ENCODE results near the gene KLHL12. TPM values are rescaled to one million over a fixed set of nuclear protein-coding genes. Genes with fewer than 3 reads are reported as not detected.

Gene KLHL12
- total RNA-seq, 2 experiments from 2014 or later, result 32.1 to 39.1 TPM

DNA sequence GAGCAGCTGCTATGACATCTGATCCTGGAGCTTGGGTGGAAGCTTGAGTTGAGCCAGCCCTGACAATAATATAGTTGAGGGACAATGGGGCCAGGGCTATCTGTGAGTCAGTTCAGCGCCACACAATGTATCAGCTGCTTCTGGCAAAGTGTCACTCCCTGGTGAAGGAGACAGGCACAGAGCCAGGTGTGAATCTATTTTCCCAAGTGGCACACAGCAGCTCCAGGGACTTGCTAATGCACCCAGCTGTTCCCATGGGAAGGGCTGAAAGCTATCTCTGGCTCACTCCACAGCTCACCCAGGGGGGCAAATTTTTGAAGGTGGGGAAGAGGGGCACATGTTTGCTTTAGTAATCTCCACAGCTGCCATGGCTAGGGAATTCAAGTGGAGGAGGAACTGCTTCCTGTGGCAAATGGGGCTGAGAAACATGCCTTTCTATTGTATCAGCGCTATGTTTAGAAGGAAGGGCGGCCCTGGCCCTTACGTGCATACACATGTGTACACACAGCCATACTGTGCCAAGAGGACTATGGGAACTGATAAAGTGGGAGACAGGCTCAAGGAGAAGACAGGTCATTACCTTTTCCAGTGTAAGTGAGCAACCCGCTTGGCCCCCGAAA lies 37.9 kb upstream of the KLHL12 start:
- Mint-ChIP-seq H3K27me3 (no peaks in the 10 kb centered on the region), H3K27ac (no peak overlapping the region), H3K9me3 (ENCODE audit: low read depth) (no peaks in the 10 kb centered on the region), H3K36me3 (ENCODE audit: low read depth) (peaks cover 2% of the 10 kb centered on the region), H3K4me3 (no peak overlapping the region), H3K4me1 (peaks cover 27% of the 10 kb centered on the region)
- ChIA-PET POLR2A (interaction anchor here (0.5 kb wide), 1 partner anchor 49 kb away, joined by 3 read pairs; no protein-coding TSS in a partner anchor), CTCF (interaction anchor here (0.6 to 3.0 kb wide), 4 partner anchors 12 to 546 kb away, joined by 3 to 11 read pairs (median 3); no protein-coding TSS in a partner anchor)
- ATAC-seq (no peak), DNase-seq (no peak)
- intact Hi-C loops (cut with DNase I, micrococcal nuclease), result loop anchor here in 1 of 2 experiments (10.0 kb wide), 1 partner anchor 800 kb away; the partner anchor contains the start of gene PTPN7

DNA sequence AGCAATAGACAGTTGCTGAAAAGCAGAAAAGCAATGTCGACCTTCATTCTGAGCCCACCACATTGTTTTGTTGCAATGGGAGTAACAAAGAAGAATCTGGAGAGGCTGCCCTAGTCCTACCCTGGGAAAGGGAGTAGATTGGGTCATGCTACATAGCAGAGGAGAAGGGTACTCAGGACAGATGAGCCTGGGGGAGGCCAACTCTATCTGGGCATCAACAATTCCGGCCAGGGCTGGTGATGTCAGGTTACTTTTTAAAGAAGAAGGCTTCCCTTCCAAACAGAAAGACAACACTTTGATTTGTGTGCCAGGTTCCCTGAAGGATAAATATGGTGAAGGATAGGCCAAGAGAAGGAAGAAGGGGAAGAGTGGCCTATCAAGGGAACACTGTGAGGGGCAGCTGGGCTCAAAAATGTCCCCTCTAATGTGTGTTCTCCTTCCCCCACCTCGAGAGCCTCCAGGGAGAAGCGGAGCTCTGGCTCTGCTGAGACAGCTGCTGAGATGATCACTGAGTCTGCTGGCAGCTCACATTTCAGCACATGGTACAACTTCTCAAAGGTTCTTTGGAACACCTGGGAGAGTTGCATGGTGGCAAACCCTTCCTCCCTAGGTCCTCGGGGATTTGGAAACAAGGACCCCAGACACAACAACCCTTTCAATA lies 34.3 kb upstream of the KLHL12 start:
- ChIA-PET POLR2A (no interaction called here), CTCF (no interaction called here)
- Mint-ChIP-seq H3K4me3 (no peak overlapping the region), H3K27ac (peak overlapping the region; percentile 8), H3K9me3 (ENCODE audit: low read depth) (no peaks in the 10 kb centered on the region), H3K36me3 (ENCODE audit: low read depth) (peaks cover 3% of the 10 kb centered on the region), H3K4me1 (peaks cover 27% of the 10 kb centered on the region), H3K27me3 (no peaks in the 10 kb centered on the region)
- ATAC-seq (no peak), DNase-seq (no peak)
- intact Hi-C loops (cut with DNase I, micrococcal nuclease), result loop anchor here in 1 of 2 experiments (10.0 kb wide), 1 partner anchor 797 kb away; the partner anchor contains the start of gene PTPN7

DNA sequence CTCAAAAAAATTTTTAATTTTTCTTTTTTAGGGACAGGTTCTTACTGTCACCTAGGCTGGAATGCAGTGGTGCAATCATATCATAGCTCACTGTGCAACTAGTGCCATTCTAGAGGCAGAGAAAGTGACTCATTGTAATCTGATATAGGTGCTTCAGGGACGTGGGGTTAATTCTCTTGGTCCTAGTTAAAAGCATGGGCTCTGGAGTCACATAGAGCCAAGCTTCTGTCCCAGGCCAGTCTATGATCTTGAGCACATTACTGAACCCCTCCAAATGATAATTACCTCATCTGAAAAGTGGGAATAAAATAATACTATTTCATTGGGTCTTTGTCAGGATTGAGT lies 32.2 kb upstream of the KLHL12 start:
- H3K9me3 Mint-ChIP-seq (ENCODE audit: low read depth), result no peaks in the 10 kb centered on the region
- POLR2A ChIA-PET, result interaction anchor here (0.6 kb wide), 2 partner anchors 36 to 61 kb away, joined by 3 to 4 read pairs; no protein-coding TSS in a partner anchor
- CTCF ChIA-PET, result interaction anchor here (0.9 to 1.2 kb wide), 3 partner anchors 9 to 41 kb away, joined by 3 to 4 read pairs (median 4); no protein-coding TSS in a partner anchor
- ATAC-seq (no peak), DNase-seq (no peak)
- H3K4me1 Mint-ChIP-seq, result peaks cover 34% of the 10 kb centered on the region
- H3K4me3 Mint-ChIP-seq, result no peak overlapping the region
- no peaks in the 10 kb centered on the region for H3K27me3 Mint-ChIP-seq
- no peak overlapping the region for H3K27ac Mint-ChIP-seq
- intact Hi-C loops (cut with DNase I, micrococcal nuclease), result loop anchor here (2.0 to 5.0 kb wide), 4 partner anchors 68 to 610 kb away; partner anchors contain the start of genes PPFIA4 (in 1 of the 2), PPP1R12B (in 1 of the 2) and RABIF (in 1 of the 2)
- H3K36me3 Mint-ChIP-seq (ENCODE audit: low read depth), result peaks cover 6% of the 10 kb centered on the region

DNA sequence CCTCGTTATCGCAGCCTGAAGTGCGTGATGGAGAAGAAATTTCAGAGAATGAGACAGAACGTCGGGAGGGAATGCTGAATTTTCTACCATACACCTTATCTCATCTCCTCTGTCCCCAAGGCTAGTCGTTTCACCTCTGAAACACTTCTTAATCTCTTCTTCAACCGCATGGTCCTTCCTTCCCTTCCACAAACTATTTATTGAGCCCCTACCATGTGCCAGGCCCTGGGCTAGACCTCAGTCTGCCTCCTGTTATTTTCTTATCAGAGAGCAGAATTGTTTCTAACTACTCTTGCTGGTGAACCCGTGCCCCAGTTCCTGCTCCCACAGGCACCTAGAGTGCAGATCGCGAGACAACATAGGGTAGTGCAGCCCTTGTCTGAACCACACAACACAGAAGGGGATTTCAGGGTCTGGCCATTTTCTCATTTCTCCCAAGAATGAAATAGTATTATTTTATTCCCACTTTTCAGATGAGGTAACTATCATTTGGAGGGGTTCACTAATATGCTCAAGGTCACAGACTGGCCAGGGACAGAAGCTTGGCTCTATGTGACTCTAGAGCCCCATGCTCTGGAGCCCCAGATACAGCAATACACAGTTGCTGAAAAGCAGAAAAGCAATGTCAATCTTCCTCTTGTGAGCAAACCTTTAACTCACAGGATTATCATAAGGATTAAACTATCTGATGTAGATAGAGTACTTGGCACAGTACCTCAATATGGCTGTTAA lies 31.7 kb upstream of the KLHL12 start:
- no peaks in the 10 kb centered on the region for H3K9me3 Mint-ChIP-seq (ENCODE audit: low read depth)
- peak; percentile 27 for DNase-seq
- H3K27ac Mint-ChIP-seq, result peak overlapping the region; percentile 82
- ChIA-PET CTCF (interaction anchor here (0.9 to 1.2 kb wide), 3 partner anchors 10 to 42 kb away, joined by 3 to 4 read pairs (median 4); no protein-coding TSS in a partner anchor), POLR2A (interaction anchor here (0.6 kb wide), 1 partner anchor 62 kb away, joined by 3 read pairs; no protein-coding TSS in a partner anchor)
- no peak for ATAC-seq
- intact Hi-C loops (cut with DNase I, micrococcal nuclease), result loop anchor here (1.0 to 5.0 kb wide), 10 partner anchors 9 to 610 kb away; partner anchors contain the start of genes CYB5R1 (in 2 of the 2), KLHL12 (in 2 of the 2), PPFIA4 (in 2 of the 2) and TMEM183A (in 2 of the 2)
- H3K4me1 Mint-ChIP-seq, result peaks cover 39% of the 10 kb centered on the region
- peaks cover 8% of the 10 kb centered on the region for H3K36me3 Mint-ChIP-seq (ENCODE audit: low read depth)
- peak overlapping the region; percentile 83 for H3K4me3 Mint-ChIP-seq
- no peaks in the 10 kb centered on the region for H3K27me3 Mint-ChIP-seq

DNA sequence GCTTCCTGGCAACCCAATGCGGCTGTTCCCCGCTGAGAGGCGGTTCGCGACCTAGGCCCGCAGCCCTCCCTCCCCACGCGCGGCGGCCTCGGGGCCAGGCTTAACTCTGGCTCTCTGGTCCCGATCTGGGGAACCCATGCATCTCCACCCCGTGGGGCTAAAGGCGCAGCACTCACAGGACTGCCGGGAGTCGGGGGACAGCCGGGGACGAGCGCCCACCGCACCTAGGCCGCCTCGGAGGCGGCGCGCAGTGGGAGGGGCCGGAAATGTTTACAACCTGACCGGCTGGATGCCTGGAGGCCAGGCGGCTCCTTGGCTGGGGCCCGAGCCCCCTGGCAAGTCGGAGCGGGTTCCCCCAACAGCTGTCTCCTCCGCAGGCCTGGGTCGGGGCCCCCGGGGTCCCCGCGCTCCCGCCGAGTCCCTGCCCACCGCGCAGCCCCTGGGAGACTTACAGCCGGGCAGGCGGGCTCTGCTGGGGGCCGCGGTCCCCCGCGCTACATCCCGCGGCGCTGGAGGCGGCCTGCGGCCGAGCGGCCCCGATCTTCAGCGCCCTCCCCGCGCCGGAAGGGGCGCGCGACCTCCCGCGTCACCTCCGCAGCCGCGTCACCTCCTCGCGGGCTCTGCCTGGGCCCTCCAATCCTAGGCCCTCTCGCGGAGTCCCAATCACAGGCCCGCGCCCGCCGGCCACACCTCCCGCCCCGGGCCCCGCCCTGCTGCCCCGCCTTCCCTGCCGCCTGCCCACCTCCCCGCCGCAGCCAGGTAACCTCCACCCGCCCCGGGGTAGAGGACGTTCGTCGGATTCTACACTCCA lies 30.9 kb upstream of the KLHL12 start, which contains the start of gene ADIPOR1:
ADIPOR1 (minus strand) TSS at position 580 of the 811 bp plus-strand sequence. CDS start 7,242 bp downstream, outside the sequence.
- peak; percentile 96 for DNase-seq
- H3K27ac Mint-ChIP-seq, result peak within 1 kb of the TSS; percentile 82
- peaks cover 7% of the 10 kb centered on the region for H3K36me3 Mint-ChIP-seq (ENCODE audit: low read depth)
- no peaks in the 10 kb centered on the region for H3K9me3 Mint-ChIP-seq (ENCODE audit: low read depth)
- H3K27me3 Mint-ChIP-seq, result no peaks in the 10 kb centered on the region
- H3K4me3 Mint-ChIP-seq, result peak within 1 kb of the TSS; percentile 83
- intact Hi-C loops (cut with DNase I, micrococcal nuclease), result loop anchor here (1.0 to 5.0 kb wide), 10 partner anchors 9 to 609 kb away; partner anchors contain the start of genes CYB5R1 (in 2 of the 2), KLHL12 (in 2 of the 2), PPFIA4 (in 2 of the 2) and TMEM183A (in 2 of the 2)
- H3K4me1 Mint-ChIP-seq, result peaks cover 46% of the 10 kb centered on the region
- ChIA-PET POLR2A (no interaction called here), CTCF (no interaction called here)
- peak; percentile 100 for ATAC-seq

DNA sequence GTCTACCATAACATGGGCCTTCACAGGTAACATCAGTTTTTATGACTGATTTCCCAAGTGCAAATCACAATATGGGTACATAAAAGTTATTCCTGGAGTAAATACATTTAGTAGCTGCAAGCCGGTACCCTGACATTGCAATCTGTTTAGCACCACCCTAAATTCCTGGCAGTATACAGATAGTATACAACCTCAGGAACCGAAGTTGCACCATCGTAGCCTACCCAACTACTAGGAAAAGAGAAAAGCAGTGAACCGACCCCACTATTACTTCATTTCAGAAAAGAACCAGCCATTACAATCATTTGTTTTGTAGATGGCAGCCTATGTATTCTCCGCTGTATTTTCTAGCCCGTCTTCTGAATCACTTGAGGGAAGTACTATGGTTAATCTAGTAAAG lies 29.9 kb upstream of the KLHL12 start:
- Mint-ChIP-seq H3K36me3 (ENCODE audit: low read depth) (peaks cover 8% of the 10 kb centered on the region), H3K4me3 (peak overlapping the region; percentile 83), H3K4me1 (peaks cover 54% of the 10 kb centered on the region), H3K27ac (peak overlapping the region; percentile 78), H3K27me3 (no peaks in the 10 kb centered on the region), H3K9me3 (ENCODE audit: low read depth) (no peaks in the 10 kb centered on the region)
- intact Hi-C loops (cut with DNase I, micrococcal nuclease), result loop anchor here in 1 of 2 experiments (5.0 kb wide), 1 partner anchor 370 kb away; no protein-coding TSS in a partner anchor
- ChIA-PET POLR2A (interaction anchor here (0.7 kb wide), 1 partner anchor 30 kb away, joined by 4 read pairs; no protein-coding TSS in a partner anchor), CTCF (interaction anchor here (0.5 kb wide), 1 partner anchor 645 kb away, joined by 3 read pairs; no protein-coding TSS in a partner anchor)
- no peak for ATAC-seq
- no peak for DNase-seq

DNA sequence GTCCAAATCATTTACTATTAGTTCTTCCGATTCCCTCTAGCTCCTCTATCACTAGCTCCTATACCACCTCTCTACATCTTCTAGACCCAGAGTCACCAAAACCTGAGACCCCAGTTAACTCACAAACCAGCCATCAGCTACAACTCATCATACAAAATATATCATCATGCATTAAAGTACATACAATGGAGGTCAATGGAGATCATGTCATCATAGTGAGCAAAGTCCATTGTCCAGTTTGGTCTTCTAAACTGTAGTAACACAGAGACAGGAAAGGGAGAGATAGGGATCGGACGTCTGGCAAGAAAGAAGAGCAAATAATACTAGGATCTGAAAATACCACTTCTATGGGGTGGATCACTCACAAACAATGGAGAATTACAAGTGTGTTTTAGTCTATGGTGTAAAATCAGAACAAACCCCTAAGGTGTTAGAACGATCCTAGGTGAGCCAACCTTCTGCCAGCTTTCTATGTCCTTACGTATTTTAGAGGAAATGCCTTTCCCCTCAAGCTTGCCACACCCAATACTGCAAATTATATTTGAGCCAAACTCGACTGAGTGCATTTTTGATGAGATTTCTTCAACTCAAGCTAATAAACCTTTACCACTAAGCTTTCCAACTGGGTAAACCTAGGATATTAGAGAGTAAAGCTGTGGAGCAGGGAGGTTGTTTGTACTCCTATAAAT lies 27.2 kb upstream of the KLHL12 start:
- no peak for ATAC-seq
- no peak for DNase-seq
- Mint-ChIP-seq H3K9me3 (ENCODE audit: low read depth) (no peaks in the 10 kb centered on the region), H3K4me3 (no peak overlapping the region), H3K36me3 (ENCODE audit: low read depth) (peaks cover 23% of the 10 kb centered on the region), H3K27ac (peak overlapping the region; percentile 4), H3K27me3 (no peaks in the 10 kb centered on the region), H3K4me1 (peaks cover 62% of the 10 kb centered on the region)
- intact Hi-C loops (cut with DNase I, micrococcal nuclease), result no loop called here
- CTCF ChIA-PET, result interaction anchor here (0.5 to 3.0 kb wide), 8 partner anchors 9 to 518 kb away, joined by 4 to 12 read pairs (median 4); no protein-coding TSS in a partner anchor
- POLR2A ChIA-PET, result interaction anchor here (0.6 kb wide), 1 partner anchor 15 kb away, joined by 9 read pairs; no protein-coding TSS in a partner anchor

DNA sequence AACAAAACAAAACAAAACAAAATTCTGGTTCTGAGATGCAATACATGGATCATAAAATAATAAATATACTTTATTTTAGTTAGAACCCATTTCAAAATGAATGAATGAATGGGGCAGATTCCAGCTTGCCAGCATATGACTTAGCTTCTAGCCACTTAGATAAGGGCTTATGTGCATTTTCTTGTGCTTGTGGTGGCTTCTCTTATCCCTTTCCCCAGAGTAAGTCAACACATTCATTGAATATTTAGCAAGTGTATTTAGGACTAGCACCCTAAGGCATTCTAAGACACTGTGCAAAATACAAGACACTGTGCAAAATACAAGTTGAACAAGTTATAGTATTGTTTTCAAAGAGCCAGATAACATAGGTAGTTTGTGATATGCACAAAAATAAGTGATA lies 26.4 kb upstream of the KLHL12 start:
- no peaks in the 10 kb centered on the region for H3K9me3 Mint-ChIP-seq (ENCODE audit: low read depth)
- no peak overlapping the region for H3K4me3 Mint-ChIP-seq
- CTCF ChIA-PET, result interaction anchor here (0.5 to 3.0 kb wide), 6 partner anchors 9 to 517 kb away, joined by 3 to 12 read pairs (median 4); no protein-coding TSS in a partner anchor
- H3K27ac Mint-ChIP-seq, result no peak overlapping the region
- DNase-seq, result no peak
- no peaks in the 10 kb centered on the region for H3K27me3 Mint-ChIP-seq
- intact Hi-C loops (cut with DNase I, micrococcal nuclease), result loop anchor here in 1 of 2 experiments (2.0 kb wide), 1 partner anchor 15 kb away; no protein-coding TSS in a partner anchor
- no peak for ATAC-seq
- peaks cover 26% of the 10 kb centered on the region for H3K36me3 Mint-ChIP-seq (ENCODE audit: low read depth)
- H3K4me1 Mint-ChIP-seq, result peaks cover 56% of the 10 kb centered on the region
- POLR2A ChIA-PET, result interaction anchor here (0.7 kb wide), 2 partner anchors 78 to 105 kb away, joined by 3 to 4 read pairs; no protein-coding TSS in a partner anchor

DNA sequence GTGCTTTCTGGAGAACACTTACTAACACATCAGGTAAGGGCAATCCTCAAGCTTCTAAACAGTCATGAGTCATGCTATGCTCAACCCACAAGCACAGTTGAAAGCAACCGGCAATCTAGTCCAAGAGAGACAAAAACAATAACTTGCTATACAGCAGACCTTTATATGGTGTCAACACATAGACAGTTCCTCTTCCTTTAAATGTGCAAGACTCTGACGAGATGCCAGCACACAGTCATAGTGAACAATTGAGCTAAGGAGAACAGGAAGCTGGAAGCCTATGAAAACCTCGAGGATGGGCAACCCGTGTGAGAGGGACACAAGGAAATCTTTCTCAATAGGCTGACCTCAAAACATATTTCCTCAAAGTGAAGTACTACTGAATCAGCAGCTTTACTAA lies 25.8 kb upstream of the KLHL12 start:
- H3K9me3 Mint-ChIP-seq (ENCODE audit: low read depth), result no peaks in the 10 kb centered on the region
- ChIA-PET CTCF (interaction anchor here (0.6 to 3.0 kb wide), 7 partner anchors 9 to 1599 kb away, joined by 3 to 12 read pairs (median 4); no protein-coding TSS in a partner anchor), POLR2A (interaction anchor here (0.6 to 0.7 kb wide), 2 partner anchors 64 to 105 kb away, joined by 3 to 4 read pairs; partner anchors contain the start of gene RABIF)
- ATAC-seq (peak; percentile 88), DNase-seq (no peak)
- peaks cover 55% of the 10 kb centered on the region for H3K4me1 Mint-ChIP-seq
- H3K27ac Mint-ChIP-seq, result peak overlapping the region; percentile 45
- H3K36me3 Mint-ChIP-seq (ENCODE audit: low read depth), result peaks cover 31% of the 10 kb centered on the region
- intact Hi-C loops (cut with DNase I, micrococcal nuclease), result loop anchor here in 1 of 2 experiments (2.0 kb wide), 1 partner anchor 16 kb away; no protein-coding TSS in a partner anchor
- H3K27me3 Mint-ChIP-seq, result no peaks in the 10 kb centered on the region
- no peak overlapping the region for H3K4me3 Mint-ChIP-seq
